PC-9 (cell line): ENCODE measurements around the gene GDPD4. TPM values are rescaled to one million over a fixed set of nuclear protein-coding genes. Genes with fewer than 3 reads are reported as not detected.

Experiments used
- BruUV-seq: library from RNA; stranded (reverse); fragments of 400-500 nt; replicated peaks from 2 replicates; lab custom pipeline; 2021; lab: Mats Ljungman, UMichigan
- CTCF ChIA-PET: fragments of 300-600 bp; sonication (Branson Sonifier 250); formaldehyde crosslinking; loops from one replicate; lab custom pipeline; 2022; ENCODE audit warnings: antibody characterized with exemption; lab: Charles Lee
- POLR2A ChIA-PET: fragments of 300-600 bp; sonication (Branson Sonifier 250); formaldehyde crosslinking; loops from one replicate; lab custom pipeline; 2022; ENCODE audit warnings: antibody characterized with exemption; ENCODE audit not compliant: unreplicated experiment; lab: Charles Lee
- DNase-seq, 2 experiments: peaks; one replicate each; pipeline versions ENCODE4 v3.0.0 to v3.0.0-alpha.2; 2015 to 2022; ENCODE audit warnings: mixed read lengths in 1 of 2
- H2AFZ ChIP-seq: fragments of 200-600 bp; sonication (generic); 2 replicates; pipeline ENCODE4 v1.8.1; 2017; ENCODE audit warnings: antibody characterized with exemption
- H3F3A ChIP-seq: fragments of 200-600 bp; sonication (generic); 2 replicates; pipeline ENCODE4 v1.8.1; 2017; ENCODE audit warnings: antibody characterized with exemption, mild to moderate bottlenecking, low read depth; ENCODE audit not compliant: insufficient read depth
- H3K27ac ChIP-seq: fragments of 200-600 bp; sonication (generic); 2 replicates; pipeline ENCODE4 v1.6.1; 2016; ENCODE audit warnings: mixed run types
- H3K27me3 ChIP-seq: fragments of 200-600 bp; sonication (generic); 2 replicates; pipeline ENCODE4 v1.6.1; 2016; ENCODE audit warnings: low read depth, mixed run types; ENCODE audit not compliant: insufficient read depth
- H3K36me3 ChIP-seq: fragments of 200-600 bp; sonication (generic); 2 replicates; pipeline ENCODE4 v1.6.1; 2016; ENCODE audit warnings: low read depth, mixed run types
- H3K4me1 ChIP-seq: fragments of 200-600 bp; sonication (generic); replicated peaks from 2 replicates; pipeline ENCODE4 v1.6.1; 2016; ENCODE audit warnings: mixed run types; ENCODE audit not compliant: insufficient read depth
- H3K4me2 ChIP-seq: fragments of 200-600 bp; sonication (generic); 2 replicates; pipeline ENCODE4 v1.6.1; 2017; ENCODE audit warnings: mixed run types
- H3K4me3 ChIP-seq: fragments of 200-600 bp; sonication (generic); 2 replicates; pipeline ENCODE4 v1.6.1; 2016; ENCODE audit warnings: mixed run types
- H3K79me2 ChIP-seq: fragments of 200-600 bp; sonication (generic); 2 replicates; pipeline ENCODE4 v1.6.1; 2017; ENCODE audit warnings: low read depth, mixed run types
- H3K9me2 ChIP-seq: fragments of 200-600 bp; sonication (generic); 2 replicates; pipeline ENCODE4 v1.8.1; 2017; ENCODE audit warnings: mild to moderate bottlenecking; ENCODE audit not compliant: insufficient read depth
- H3K9me3 ChIP-seq: fragments of 200-600 bp; sonication (generic); 2 replicates; pipeline ENCODE4 v1.8.1; 2016; ENCODE audit warnings: low read depth; ENCODE audit not compliant: insufficient read depth
- H4K20me1 ChIP-seq: fragments of 200-600 bp; sonication (generic); 2 replicates; pipeline ENCODE4 v1.8.1; 2017; ENCODE audit not compliant: insufficient read depth
- EZH2 ChIP-seq: fragments of 200-600 bp; sonication (generic); IDR thresholded peaks from 2 replicates; pipeline ENCODE4 v1.8.0; 2017; ENCODE audit warnings: antibody characterized with exemption, low read depth
- intact Hi-C: fragments of 100-400 bp; cut with micrococcal nuclease; formaldehyde crosslinking; loops from one replicate; pipeline ENCODE4 v1.10.0; 2022; ENCODE audit not compliant: unreplicated experiment
- total RNA-seq: library from RNA; stranded (reverse); gene quantifications from 2 replicates; pipeline ENCODE4 v1.2.3, GENCODE V29; 2021
- TF ChIP-seq, protein P1 (sequence below): fragments of 200-600 bp; sonication (generic); conservative IDR thresholded peaks from 2 replicates; pipeline ENCODE4 v1.6.1; 2017; ENCODE audit warnings: mixed run types, antibody characterized with exemption, mild to moderate bottlenecking, moderate library complexity

Gene GDPD4
- total RNA-seq, 1 experiment from 2014 or later: not detected

DNA sequence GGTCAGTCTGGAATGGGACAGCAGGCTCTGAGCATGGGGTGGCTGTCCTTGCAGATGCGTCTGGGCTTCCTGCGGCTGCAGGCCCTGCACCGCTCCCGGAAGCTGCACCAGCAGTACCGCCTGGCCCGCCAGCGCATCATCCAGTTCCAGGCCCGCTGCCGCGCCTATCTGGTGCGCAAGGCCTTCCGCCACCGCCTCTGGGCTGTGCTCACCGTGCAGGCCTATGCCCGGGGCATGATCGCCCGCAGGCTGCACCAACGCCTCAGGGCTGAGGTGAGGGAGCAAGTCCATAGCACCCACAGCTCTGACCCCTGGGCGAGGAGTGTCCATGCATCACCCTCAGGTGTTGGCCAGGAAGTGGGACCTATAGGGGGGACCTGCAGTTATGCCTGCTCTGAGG, 121.8 kb downstream of the GDPD4 start:
- H3K79me2 ChIP-seq: no peaks in the 10 kb centered on the region
- no peaks in the 10 kb centered on the region for H3K36me3 ChIP-seq
- no peak overlapping the region for H3K4me2 ChIP-seq
- BruUV-seq: no TSS peak
- no peaks in the 10 kb centered on the region for H4K20me1 ChIP-seq
- TF ChIP-seq EZH2: no peak
- TF ChIP-seq, protein P1, sequence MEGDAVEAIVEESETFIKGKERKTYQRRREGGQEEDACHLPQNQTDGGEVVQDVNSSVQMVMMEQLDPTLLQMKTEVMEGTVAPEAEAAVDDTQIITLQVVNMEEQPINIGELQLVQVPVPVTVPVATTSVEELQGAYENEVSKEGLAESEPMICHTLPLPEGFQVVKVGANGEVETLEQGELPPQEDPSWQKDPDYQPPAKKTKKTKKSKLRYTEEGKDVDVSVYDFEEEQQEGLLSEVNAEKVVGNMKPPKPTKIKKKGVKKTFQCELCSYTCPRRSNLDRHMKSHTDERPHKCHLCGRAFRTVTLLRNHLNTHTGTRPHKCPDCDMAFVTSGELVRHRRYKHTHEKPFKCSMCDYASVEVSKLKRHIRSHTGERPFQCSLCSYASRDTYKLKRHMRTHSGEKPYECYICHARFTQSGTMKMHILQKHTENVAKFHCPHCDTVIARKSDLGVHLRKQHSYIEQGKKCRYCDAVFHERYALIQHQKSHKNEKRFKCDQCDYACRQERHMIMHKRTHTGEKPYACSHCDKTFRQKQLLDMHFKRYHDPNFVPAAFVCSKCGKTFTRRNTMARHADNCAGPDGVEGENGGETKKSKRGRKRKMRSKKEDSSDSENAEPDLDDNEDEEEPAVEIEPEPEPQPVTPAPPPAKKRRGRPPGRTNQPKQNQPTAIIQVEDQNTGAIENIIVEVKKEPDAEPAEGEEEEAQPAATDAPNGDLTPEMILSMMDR: no peak
- H3K4me1 ChIP-seq: no peaks in the 10 kb centered on the region
- no peak overlapping the region for H2AFZ ChIP-seq
- intact Hi-C loops: no loop called here
- no peak for DNase-seq
- peaks cover 58% of the 10 kb centered on the region for H3K27me3 ChIP-seq
- no peaks in the 10 kb centered on the region for H3K9me2 ChIP-seq
- H3K27ac ChIP-seq: no peak overlapping the region
- CTCF ChIA-PET: no interaction called here
- H3F3A ChIP-seq: no peaks in the 10 kb centered on the region
- POLR2A ChIA-PET: no interaction called here
- no peaks in the 10 kb centered on the region for H3K9me3 ChIP-seq
- H3K4me3 ChIP-seq: no peak overlapping the region

DNA sequence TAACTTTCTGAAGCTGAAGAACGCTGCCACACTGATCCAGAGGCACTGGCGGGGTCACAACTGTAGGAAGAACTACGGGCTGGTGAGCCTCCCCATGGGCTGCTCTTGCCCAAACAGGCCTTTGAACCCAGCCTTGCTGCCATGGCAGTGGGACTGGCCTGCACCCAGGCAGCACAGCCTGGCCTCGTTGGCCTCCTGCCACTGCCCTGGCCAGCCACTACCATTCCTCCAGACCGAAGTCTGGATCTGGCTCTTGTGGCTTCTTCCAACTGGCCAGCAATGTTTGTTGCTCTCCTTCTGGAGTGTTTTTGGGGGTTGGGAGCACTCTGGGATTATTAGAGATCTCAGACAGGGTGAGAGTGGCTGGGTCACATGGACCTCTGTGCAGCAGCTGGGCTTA, 122.4 kb downstream of the GDPD4 start:
- no peak overlapping the region for H2AFZ ChIP-seq

DNA sequence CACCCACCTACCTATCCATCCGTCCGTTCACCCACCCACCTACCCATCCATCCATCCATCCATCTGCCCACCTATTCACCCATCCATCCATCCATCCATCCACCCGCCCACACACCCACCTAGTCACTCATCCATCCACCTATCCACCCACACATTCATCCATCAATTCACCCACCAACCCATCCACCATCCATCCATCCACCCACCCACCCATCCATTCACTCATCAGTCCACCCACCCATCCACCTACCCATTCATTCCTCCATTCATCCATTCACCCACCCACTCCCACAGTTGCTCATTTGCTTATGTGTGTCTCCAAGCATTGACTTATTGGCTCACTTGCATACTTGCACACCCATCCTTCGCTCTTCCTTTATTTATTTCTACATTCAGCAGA, 123.3 kb downstream of the GDPD4 start:
- Histone ChIP-seq H3K27me3 (peaks cover 42% of the 10 kb centered on the region), H3K79me2 (no peaks in the 10 kb centered on the region), H3K4me3 (no peak overlapping the region), H3K27ac (no peak overlapping the region), H3K4me1 (no peaks in the 10 kb centered on the region), H3K36me3 (no peaks in the 10 kb centered on the region), H4K20me1 (no peaks in the 10 kb centered on the region), H2AFZ (no peak overlapping the region), H3F3A (no peaks in the 10 kb centered on the region), H3K9me2 (no peaks in the 10 kb centered on the region), H3K9me3 (no peaks in the 10 kb centered on the region), H3K4me2 (no peak overlapping the region)
- TF ChIP-seq EZH2: no peak
- TF ChIP-seq, protein P1: no peak
- intact Hi-C loops: no loop called here
- DNase-seq: no peak
- CTCF ChIA-PET: interaction anchor here (0.6 kb wide), 1 partner anchor 62 kb away, joined by 4 read pairs; no protein-coding TSS in a partner anchor
- no TSS peak for BruUV-seq
- POLR2A ChIA-PET: no interaction called here

More for the DNA sequence above, 122.4 kb downstream of the GDPD4 start:
- Histone ChIP-seq H3K4me1 (no peaks in the 10 kb centered on the region), H3K9me2 (no peaks in the 10 kb centered on the region), H3K9me3 (no peaks in the 10 kb centered on the region), H3K4me2 (no peak overlapping the region), H3F3A (no peaks in the 10 kb centered on the region), H4K20me1 (no peaks in the 10 kb centered on the region), H3K4me3 (no peak overlapping the region), H3K36me3 (no peaks in the 10 kb centered on the region), H3K79me2 (no peaks in the 10 kb centered on the region), H3K27me3 (peaks cover 51% of the 10 kb centered on the region), H3K27ac (no peak overlapping the region)
- TF ChIP-seq, protein P1: no peak
- no peak for TF ChIP-seq EZH2
- POLR2A ChIA-PET: no interaction called here
- DNase-seq: no peak
- no TSS peak for BruUV-seq
- CTCF ChIA-PET: interaction anchor here (0.6 kb wide), 1 partner anchor 62 kb away, joined by 4 read pairs; no protein-coding TSS in a partner anchor
- intact Hi-C loops: no loop called here
